WTC11 (cell line): ENCODE measurements around the gene P3H3. TPM values are rescaled to one million over a fixed set of nuclear protein-coding genes. Genes with fewer than 3 reads are reported as not detected.

Experiments used
- AR ChIP-seq: fragments of 250-450 bp; sonication (Bioruptor Pico); IDR thresholded peaks from 2 replicates; pipeline ENCODE4 v1.9.0; 2021; ENCODE audit warnings: mild to moderate bottlenecking
- CREB1 ChIP-seq: sonication (generic); formaldehyde crosslinking; IDR thresholded peaks from 2 replicates; pipeline ENCODE4 v1.8.0; 2023; ENCODE audit warnings: mild to moderate bottlenecking, missing genetic modification reagents
- CREM ChIP-seq: sonication (generic); formaldehyde crosslinking; IDR thresholded peaks from 2 replicates; pipeline ENCODE4 v1.8.1; 2022; ENCODE audit warnings: mild to moderate bottlenecking, missing genetic modification reagents, moderate library complexity
- ELF4 ChIP-seq: sonication (generic); formaldehyde crosslinking; IDR thresholded peaks from 2 replicates; pipeline ENCODE4 v1.8.1; 2022; ENCODE audit warnings: low read depth, mild to moderate bottlenecking, moderate library complexity, missing genetic modification reagents
- EMX1 ChIP-seq: fragments of 250-450 bp; sonication (Bioruptor Pico); IDR thresholded peaks from 2 replicates; pipeline ENCODE4 v1.8.0; 2021; ENCODE audit warnings: mild to moderate bottlenecking
- FOXJ3 ChIP-seq: sonication (generic); formaldehyde crosslinking; IDR thresholded peaks from 2 replicates; pipeline ENCODE4 v1.9.0; 2021; ENCODE audit warnings: missing genetic modification reagents, mild to moderate bottlenecking, borderline replicate concordance
- FOXP1 ChIP-seq: sonication (generic); formaldehyde crosslinking; IDR thresholded peaks from 2 replicates; pipeline ENCODE4 v1.8.0; 2022; ENCODE audit warnings: missing genetic modification reagents, mild to moderate bottlenecking, moderate library complexity, borderline replicate concordance
- GABPB1 ChIP-seq: sonication (generic); formaldehyde crosslinking; IDR thresholded peaks from 2 replicates; pipeline ENCODE4 v1.8.1; 2023; ENCODE audit warnings: mild to moderate bottlenecking, missing genetic modification reagents
- HMGA2 ChIP-seq: fragments of 250-450 bp; sonication (Bioruptor Pico); IDR thresholded peaks from 2 replicates; pipeline ENCODE4 v1.4.0; 2021; ENCODE audit warnings: mild to moderate bottlenecking, moderate library complexity
- IRF1 ChIP-seq: sonication (generic); formaldehyde crosslinking; IDR thresholded peaks from 2 replicates; pipeline ENCODE4 v1.8.0; 2023; ENCODE audit warnings: missing genetic modification reagents
- JUN ChIP-seq: sonication (generic); formaldehyde crosslinking; IDR thresholded peaks from 2 replicates; pipeline ENCODE4 v1.8.0; 2023; ENCODE audit warnings: mild to moderate bottlenecking, missing genetic modification reagents
- KAT7 ChIP-seq: sonication (generic); formaldehyde crosslinking; IDR thresholded peaks from 2 replicates; pipeline ENCODE4 v1.8.1; 2023; ENCODE audit warnings: missing genetic modification reagents, mild to moderate bottlenecking, borderline replicate concordance
- MAX ChIP-seq: sonication (generic); formaldehyde crosslinking; IDR thresholded peaks from 2 replicates; pipeline ENCODE4 v1.8.0; 2022; ENCODE audit warnings: mild to moderate bottlenecking, missing genetic modification reagents
- MLX ChIP-seq: sonication (generic); formaldehyde crosslinking; IDR thresholded peaks from 2 replicates; pipeline ENCODE4 v1.8.1; 2023; ENCODE audit warnings: mild to moderate bottlenecking, missing genetic modification reagents, moderate library complexity
- MYBL2 ChIP-seq: sonication (generic); formaldehyde crosslinking; IDR thresholded peaks from 2 replicates; pipeline ENCODE4 v1.8.1; 2023; ENCODE audit warnings: mild to moderate bottlenecking, moderate library complexity, missing genetic modification reagents
- NFYB ChIP-seq: sonication (generic); formaldehyde crosslinking; conservative IDR thresholded peaks from 2 replicates; pipeline ENCODE4 v1.8.0; 2022; ENCODE audit warnings: low read depth, missing genetic modification reagents
- NR3C1 ChIP-seq: sonication (generic); formaldehyde crosslinking; conservative IDR thresholded peaks from 2 replicates; pipeline ENCODE4 v1.8.1; 2023; ENCODE audit warnings: low read depth, mild to moderate bottlenecking, missing genetic modification reagents
- PRRX2 ChIP-seq: fragments of 250-450 bp; sonication (Bioruptor Pico); IDR thresholded peaks from 2 replicates; pipeline ENCODE4 v1.8.0; 2021; ENCODE audit warnings: mild to moderate bottlenecking
- RELA ChIP-seq: sonication (generic); formaldehyde crosslinking; IDR thresholded peaks from 2 replicates; pipeline ENCODE4 v1.8.1; 2022; ENCODE audit warnings: missing genetic modification reagents, mild to moderate bottlenecking, borderline replicate concordance
- USF1 ChIP-seq: sonication (generic); formaldehyde crosslinking; IDR thresholded peaks from 2 replicates; pipeline ENCODE4 v1.8.0; 2022; ENCODE audit warnings: mild to moderate bottlenecking, missing genetic modification reagents
- ZNF281 ChIP-seq: sonication (generic); formaldehyde crosslinking; IDR thresholded peaks from 2 replicates; pipeline ENCODE4 v1.8.0; 2023; ENCODE audit warnings: mild to moderate bottlenecking, missing genetic modification reagents
- ZNF396 ChIP-seq: fragments of 250-450 bp; sonication (Bioruptor Pico); IDR thresholded peaks from 2 replicates; pipeline ENCODE4 v1.8.0; 2021; ENCODE audit warnings: mild to moderate bottlenecking, moderate library complexity, borderline replicate concordance
- ZNF671 ChIP-seq: fragments of 250-450 bp; sonication (Bioruptor Pico); IDR thresholded peaks from 2 replicates; pipeline ENCODE4 v1.8.0; 2021; ENCODE audit warnings: mild to moderate bottlenecking
- ZSCAN18 ChIP-seq: fragments of 250-450 bp; sonication (Bioruptor Pico); IDR thresholded peaks from 2 replicates; pipeline ENCODE4 v2.1.2; 2022; ENCODE audit warnings: mild to moderate bottlenecking, moderate library complexity
- total RNA-seq: library from RNA; stranded (reverse); gene quantifications from 3 replicates; pipeline ENCODE4 v1.2.3, GENCODE V29; 2021
- TF ChIP-seq, protein P1 (sequence below): sonication (generic); formaldehyde crosslinking; IDR thresholded peaks from 2 replicates; pipeline ENCODE4 v1.8.1; 2023; ENCODE audit warnings: mild to moderate bottlenecking, moderate library complexity, missing genetic modification reagents
- TF ChIP-seq, protein P2 (sequence below): sonication (generic); formaldehyde crosslinking; IDR thresholded peaks from 2 replicates; pipeline ENCODE4 v1.8.1; 2022; ENCODE audit warnings: missing genetic modification reagents, borderline replicate concordance

P3H3 gene
- total RNA-seq, 1 experiment from 2014 or later: 50.7 TPM

- no peak for TF ChIP-seq ZSCAN18 (CRISPR knock-in tag)
- TF ChIP-seq MAX: peak; percentile 61
- TF ChIP-seq ZNF671 (CRISPR knock-in tag): no peak
- TF ChIP-seq, protein P1, sequence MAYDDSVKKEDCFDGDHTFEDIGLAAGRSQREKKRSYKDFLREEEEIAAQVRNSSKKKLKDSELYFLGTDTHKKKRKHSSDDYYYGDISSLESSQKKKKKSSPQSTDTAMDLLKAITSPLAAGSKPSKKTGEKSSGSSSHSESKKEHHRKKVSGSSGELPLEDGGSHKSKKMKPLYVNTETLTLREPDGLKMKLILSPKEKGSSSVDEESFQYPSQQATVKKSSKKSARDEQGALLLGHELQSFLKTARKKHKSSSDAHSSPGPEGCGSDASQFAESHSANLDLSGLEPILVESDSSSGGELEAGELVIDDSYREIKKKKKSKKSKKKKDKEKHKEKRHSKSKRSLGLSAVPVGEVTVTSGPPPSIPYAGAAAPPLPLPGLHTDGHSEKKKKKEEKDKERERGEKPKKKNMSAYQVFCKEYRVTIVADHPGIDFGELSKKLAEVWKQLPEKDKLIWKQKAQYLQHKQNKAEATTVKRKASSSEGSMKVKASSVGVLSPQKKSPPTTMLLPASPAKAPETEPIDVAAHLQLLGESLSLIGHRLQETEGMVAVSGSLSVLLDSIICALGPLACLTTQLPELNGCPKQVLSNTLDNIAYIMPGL: peak; percentile 79
- TF ChIP-seq ELF4 (CRISPR knock-in tag): no peak
- no peak for TF ChIP-seq ZNF396 (CRISPR knock-in tag)
- no peak for TF ChIP-seq MLX (CRISPR knock-in tag)
- TF ChIP-seq FOXP1 (CRISPR knock-in tag): peak; percentile 7; the same call in 1 of the 2 replicates
- no peak for TF ChIP-seq IRF1 (CRISPR knock-in tag)
- TF ChIP-seq FOXJ3 (CRISPR knock-in tag): no peak
- TF ChIP-seq PRRX2: no peak
- no peak for TF ChIP-seq AR (CRISPR knock-in tag)
- TF ChIP-seq ZNF281 (CRISPR knock-in tag): no peak
- TF ChIP-seq JUN: peak; percentile 46; the same call in 1 of the 2 replicates
- 0 out of 2 replicates have a peak, but pooled peaks have one; percentile 21 for TF ChIP-seq USF1 (CRISPR knock-in tag)
- no peak for TF ChIP-seq RELA (CRISPR knock-in tag)
- peak; percentile 15; the same call in 1 of the 2 replicates for TF ChIP-seq MYBL2 (CRISPR knock-in tag)
- TF ChIP-seq CREM (CRISPR knock-in tag): peak; percentile 50; the same call in 1 of the 2 replicates
- TF ChIP-seq NR3C1 (CRISPR knock-in tag): no peak
- TF ChIP-seq, protein P2, sequence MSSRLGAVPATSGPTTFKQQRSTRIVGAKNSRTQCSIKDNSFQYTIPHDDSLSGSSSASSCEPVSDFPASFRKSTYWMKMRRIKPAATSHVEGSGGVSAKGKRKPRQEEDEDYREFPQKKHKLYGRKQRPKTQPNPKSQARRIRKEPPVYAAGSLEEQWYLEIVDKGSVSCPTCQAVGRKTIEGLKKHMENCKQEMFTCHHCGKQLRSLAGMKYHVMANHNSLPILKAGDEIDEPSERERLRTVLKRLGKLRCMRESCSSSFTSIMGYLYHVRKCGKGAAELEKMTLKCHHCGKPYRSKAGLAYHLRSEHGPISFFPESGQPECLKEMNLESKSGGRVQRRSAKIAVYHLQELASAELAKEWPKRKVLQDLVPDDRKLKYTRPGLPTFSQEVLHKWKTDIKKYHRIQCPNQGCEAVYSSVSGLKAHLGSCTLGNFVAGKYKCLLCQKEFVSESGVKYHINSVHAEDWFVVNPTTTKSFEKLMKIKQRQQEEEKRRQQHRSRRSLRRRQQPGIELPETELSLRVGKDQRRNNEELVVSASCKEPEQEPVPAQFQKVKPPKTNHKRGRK (CRISPR knock-in tag): 0 out of 2 replicates have a peak, but pooled peaks have one; percentile 23
- TF ChIP-seq CREB1 (CRISPR knock-in tag): no peak
- TF ChIP-seq GABPB1: 0 out of 2 replicates have a peak, but pooled peaks have one; percentile 18
- peak; percentile 21 for TF ChIP-seq NFYB (CRISPR knock-in tag)
- TF ChIP-seq KAT7 (CRISPR knock-in tag): no peak
- no peak for TF ChIP-seq EMX1 (CRISPR knock-in tag)
- no peak for TF ChIP-seq HMGA2 (CRISPR knock-in tag)
These were observed 751 bp downstream of the P3H3 start (continued) for GRCh38 chr12:6828781-6829535.
